ENCODE measurements around the gene C19orf81. TPM values are rescaled to one million over a fixed set of nuclear protein-coding genes. Genes with fewer than 3 reads are reported as not detected.
A peak's percentile ranks its signal among the peaks of the same experiment; 100 is the strongest.

Gene C19orf81
- total RNA-seq, 2 donors from 2014 or later = 5.1 to 5.7 TPM

- Mint-ChIP-seq H3K9me3 (no peaks in the 10 kb centered on the region), H3K27ac (no peak overlapping the region), H3K4me3 (no peak overlapping the region), H3K36me3 (ENCODE audit: insufficient read depth in 2 of 2) (no peaks in the 10 kb centered on the region), H3K27me3 (ENCODE audit: low read depth) (peaks cover 54% of the 10 kb centered on the region), H3K4me1 (ENCODE audit: low read depth) (no peaks in the 10 kb centered on the region)
- ATAC-seq (replicated peaks in 1 of 2) (no peak), DNase-seq (no peak)
Measured at GRCh38 chr19:50667759-50668231, 18.6 kb downstream of the C19orf81 start.

DNA sequence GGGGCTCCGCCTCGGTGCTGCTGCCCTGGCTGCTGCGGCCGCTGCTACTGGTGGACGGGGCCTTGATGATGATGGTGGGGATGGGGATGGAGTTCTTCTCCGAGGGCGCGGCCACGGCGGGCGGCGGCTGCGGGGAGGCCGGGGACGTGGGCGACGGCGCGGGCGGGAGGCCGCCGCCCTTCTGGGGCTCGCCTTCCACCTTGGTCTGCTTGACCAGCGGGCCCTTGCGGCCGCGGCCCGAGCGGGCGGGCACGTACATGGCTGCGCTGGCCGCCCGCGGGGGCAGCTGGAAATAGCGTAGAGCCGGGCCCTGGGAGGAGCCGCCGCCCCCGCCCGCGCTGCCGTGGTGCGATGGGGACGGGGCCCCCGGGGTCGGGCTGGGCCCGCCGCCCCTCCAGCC, 19.2 kb downstream of the C19orf81 start:
- DNase-seq = no peak
- H3K27me3 Mint-ChIP-seq (ENCODE audit: low read depth) = peaks cover 54% of the 10 kb centered on the region
- no peaks in the 10 kb centered on the region for H3K36me3 Mint-ChIP-seq (ENCODE audit: insufficient read depth in 2 of 2)
- H3K4me1 Mint-ChIP-seq (ENCODE audit: low read depth) = peaks cover 4% of the 10 kb centered on the region
- H3K4me3 Mint-ChIP-seq = no peak overlapping the region
- ATAC-seq (replicated peaks in 1 of 2) = no peak
- no peak overlapping the region for H3K27ac Mint-ChIP-seq
- H3K9me3 Mint-ChIP-seq = no peaks in the 10 kb centered on the region

DNA sequence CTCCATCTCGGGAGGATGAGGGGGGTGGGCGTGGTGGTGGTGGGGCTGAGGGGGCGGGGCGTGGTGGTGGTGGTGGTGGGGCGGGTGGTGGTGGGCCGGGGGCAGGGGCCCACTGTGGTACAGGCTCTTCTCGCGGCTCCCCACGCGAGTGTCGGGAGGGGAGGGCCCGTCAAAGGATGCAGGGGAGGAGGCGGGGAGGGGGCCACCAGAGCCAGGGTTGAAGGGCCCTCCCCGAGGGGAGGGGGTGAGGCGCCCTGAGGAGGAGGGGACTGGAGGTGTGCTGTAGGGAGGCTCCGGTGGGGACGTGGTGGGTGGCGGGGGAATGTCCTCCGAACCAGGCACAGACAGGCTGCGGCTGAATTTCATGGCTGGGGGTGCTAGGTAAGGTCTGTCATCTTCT, 19.6 kb downstream of the C19orf81 start:
- no peaks in the 10 kb centered on the region for H3K9me3 Mint-ChIP-seq

GRCh38 chr19:50669302-50670101, 20.3 kb downstream of the C19orf81 start:
- H3K36me3 Mint-ChIP-seq (ENCODE audit: insufficient read depth in 2 of 2) = no peaks in the 10 kb centered on the region
- H3K27ac Mint-ChIP-seq = no peak overlapping the region
- no peaks in the 10 kb centered on the region for H3K9me3 Mint-ChIP-seq
- DNase-seq (peak; percentile 49 to 55), ATAC-seq (replicated peaks in 1 of 2) (peak in 1 of 2 donors; percentile 35)
- peaks cover 58% of the 10 kb centered on the region for H3K27me3 Mint-ChIP-seq (ENCODE audit: low read depth)
- H3K4me1 Mint-ChIP-seq (ENCODE audit: low read depth) = peaks cover 5% of the 10 kb centered on the region
- H3K4me3 Mint-ChIP-seq = no peak overlapping the region

More for the DNA sequence above, 19.6 kb downstream of the C19orf81 start:
- H3K27me3 Mint-ChIP-seq (ENCODE audit: low read depth) = peaks cover 57% of the 10 kb centered on the region
- no peak overlapping the region for H3K27ac Mint-ChIP-seq
- H3K4me3 Mint-ChIP-seq = no peak overlapping the region
- ATAC-seq (replicated peaks in 1 of 2) = no peak
- no peaks in the 10 kb centered on the region for H3K36me3 Mint-ChIP-seq (ENCODE audit: insufficient read depth in 2 of 2)
- H3K4me1 Mint-ChIP-seq (ENCODE audit: low read depth) = peaks cover 5% of the 10 kb centered on the region
- DNase-seq = no peak

- H3K4me1 Mint-ChIP-seq (ENCODE audit: low read depth) = peaks cover 5% of the 10 kb centered on the region
- no peak for DNase-seq
- H3K36me3 Mint-ChIP-seq (ENCODE audit: insufficient read depth in 2 of 2) = no peaks in the 10 kb centered on the region
- H3K4me3 Mint-ChIP-seq = no peak overlapping the region
- H3K27ac Mint-ChIP-seq = no peak overlapping the region
- ATAC-seq (replicated peaks in 1 of 2) = no peak
- peaks cover 57% of the 10 kb centered on the region for H3K27me3 Mint-ChIP-seq (ENCODE audit: low read depth)
- no peaks in the 10 kb centered on the region for H3K9me3 Mint-ChIP-seq
Measured at GRCh38 chr19:50670102-50670380, 20.8 kb downstream of the C19orf81 start.

DNA sequence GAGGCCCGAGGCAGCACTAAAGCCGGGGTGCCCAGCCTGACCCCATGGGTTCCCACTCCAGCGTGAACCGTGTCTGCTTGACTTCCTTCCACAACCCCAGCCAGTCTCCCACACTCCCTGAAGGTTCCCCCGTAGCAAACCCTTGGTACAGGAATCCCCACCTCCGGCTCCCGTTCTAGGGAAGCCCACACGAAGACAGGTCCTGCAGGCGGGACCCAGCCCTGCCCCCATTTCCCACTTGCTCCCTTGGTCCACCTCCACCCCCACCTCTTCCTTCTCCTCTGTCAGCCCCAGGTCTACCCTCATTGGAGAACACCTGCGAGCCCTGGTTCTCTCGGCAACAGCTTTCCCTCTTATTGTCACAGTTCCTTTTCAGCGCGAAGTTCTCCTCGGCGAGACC, 23.9 kb downstream of the C19orf81 start:
- no peaks in the 10 kb centered on the region for H3K9me3 Mint-ChIP-seq
- H3K27ac Mint-ChIP-seq = no peak overlapping the region
- ATAC-seq (replicated peaks in 1 of 2) (no peak), DNase-seq (no peak)
- peaks cover 67% of the 10 kb centered on the region for H3K27me3 Mint-ChIP-seq (ENCODE audit: low read depth)
- no peaks in the 10 kb centered on the region for H3K36me3 Mint-ChIP-seq (ENCODE audit: insufficient read depth in 2 of 2)
- peaks cover 5% of the 10 kb centered on the region for H3K4me1 Mint-ChIP-seq (ENCODE audit: low read depth)
- H3K4me3 Mint-ChIP-seq = no peak overlapping the region

DNA sequence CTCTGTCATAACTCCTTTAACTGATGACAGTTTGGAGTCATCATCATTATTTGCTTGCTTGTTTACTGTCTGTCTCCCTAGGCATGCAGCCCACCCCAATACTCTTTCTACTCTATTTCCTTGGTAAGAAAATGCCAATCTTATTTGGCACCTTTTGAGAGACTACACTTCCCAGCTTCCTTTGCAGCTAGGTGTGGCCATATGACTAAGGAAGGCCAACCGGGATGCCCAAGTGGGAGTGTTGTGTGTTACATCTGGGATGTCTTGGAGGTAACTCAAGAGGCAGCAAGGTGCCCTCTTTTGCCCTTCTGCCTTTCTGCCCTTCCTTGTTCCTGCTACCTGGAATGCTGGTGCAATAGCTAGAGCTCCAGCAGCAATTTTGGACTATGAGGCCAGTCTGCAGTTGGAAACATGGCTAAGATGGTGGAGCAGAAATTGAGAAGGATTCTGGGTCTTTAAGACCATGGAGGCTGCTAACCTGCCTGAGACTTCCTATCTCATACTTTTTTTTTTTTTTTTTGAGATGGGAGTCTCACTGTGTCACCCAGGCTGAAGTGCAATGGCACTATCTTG, 27.5 kb downstream of the C19orf81 start:
- peaks cover 71% of the 10 kb centered on the region for H3K27me3 Mint-ChIP-seq (ENCODE audit: low read depth)
- no peak overlapping the region for H3K27ac Mint-ChIP-seq

DNA sequence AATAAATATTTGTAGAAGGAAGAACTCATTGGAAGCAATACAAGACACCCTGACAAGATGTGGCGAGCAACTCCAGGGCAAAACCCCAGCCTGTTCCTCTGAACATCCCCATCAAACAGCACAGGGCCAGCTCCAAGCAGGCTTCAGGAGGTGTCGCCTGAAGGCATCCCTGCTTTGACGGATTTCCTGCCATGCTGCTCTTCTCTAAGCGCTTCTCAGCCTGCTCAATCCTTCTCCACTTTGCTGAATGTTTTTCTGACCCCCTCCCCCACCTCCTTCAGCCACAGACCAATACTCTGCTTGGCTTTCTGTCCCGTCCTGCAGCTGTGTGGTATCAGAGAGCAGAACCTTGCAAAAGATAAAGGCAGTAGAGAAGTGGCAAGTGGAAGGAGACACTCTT, 28.4 kb downstream of the C19orf81 start:
- no peak overlapping the region for H3K4me3 Mint-ChIP-seq
- no peaks in the 10 kb centered on the region for H3K36me3 Mint-ChIP-seq (ENCODE audit: insufficient read depth in 2 of 2)
- H3K27ac Mint-ChIP-seq = peak overlapping the region; percentile 1
- H3K27me3 Mint-ChIP-seq (ENCODE audit: low read depth) = peaks cover 72% of the 10 kb centered on the region
- DNase-seq (no peak), ATAC-seq (replicated peaks in 1 of 2) (no peak)
- H3K4me1 Mint-ChIP-seq (ENCODE audit: low read depth) = peaks cover 17% of the 10 kb centered on the region
- H3K9me3 Mint-ChIP-seq = peaks cover 0 to 3% of the 10 kb centered on the region in 2 donors

More for the DNA sequence above, 27.5 kb downstream of the C19orf81 start:
- no peaks in the 10 kb centered on the region for H3K36me3 Mint-ChIP-seq (ENCODE audit: insufficient read depth in 2 of 2)
- peaks cover 0 to 3% of the 10 kb centered on the region in 2 donors for H3K9me3 Mint-ChIP-seq
- H3K4me3 Mint-ChIP-seq = no peak overlapping the region
- no peak for DNase-seq
- ATAC-seq (replicated peaks in 1 of 2) = no peak
- H3K4me1 Mint-ChIP-seq (ENCODE audit: low read depth) = peaks cover 17% of the 10 kb centered on the region

- no peak for ATAC-seq (replicated peaks in 1 of 2)
- no peak for DNase-seq
- Mint-ChIP-seq H3K4me1 (ENCODE audit: low read depth) (peaks cover 15% of the 10 kb centered on the region), H3K36me3 (ENCODE audit: insufficient read depth in 2 of 2) (no peaks in the 10 kb centered on the region), H3K9me3 (peaks cover 0 to 3% of the 10 kb centered on the region in 2 donors), H3K4me3 (no peak overlapping the region), H3K27ac (no peak overlapping the region), H3K27me3 (ENCODE audit: low read depth) (peaks cover 65% of the 10 kb centered on the region)
Measured at GRCh38 chr19:50678323-50678722, 29.1 kb downstream of the C19orf81 start.

DNA sequence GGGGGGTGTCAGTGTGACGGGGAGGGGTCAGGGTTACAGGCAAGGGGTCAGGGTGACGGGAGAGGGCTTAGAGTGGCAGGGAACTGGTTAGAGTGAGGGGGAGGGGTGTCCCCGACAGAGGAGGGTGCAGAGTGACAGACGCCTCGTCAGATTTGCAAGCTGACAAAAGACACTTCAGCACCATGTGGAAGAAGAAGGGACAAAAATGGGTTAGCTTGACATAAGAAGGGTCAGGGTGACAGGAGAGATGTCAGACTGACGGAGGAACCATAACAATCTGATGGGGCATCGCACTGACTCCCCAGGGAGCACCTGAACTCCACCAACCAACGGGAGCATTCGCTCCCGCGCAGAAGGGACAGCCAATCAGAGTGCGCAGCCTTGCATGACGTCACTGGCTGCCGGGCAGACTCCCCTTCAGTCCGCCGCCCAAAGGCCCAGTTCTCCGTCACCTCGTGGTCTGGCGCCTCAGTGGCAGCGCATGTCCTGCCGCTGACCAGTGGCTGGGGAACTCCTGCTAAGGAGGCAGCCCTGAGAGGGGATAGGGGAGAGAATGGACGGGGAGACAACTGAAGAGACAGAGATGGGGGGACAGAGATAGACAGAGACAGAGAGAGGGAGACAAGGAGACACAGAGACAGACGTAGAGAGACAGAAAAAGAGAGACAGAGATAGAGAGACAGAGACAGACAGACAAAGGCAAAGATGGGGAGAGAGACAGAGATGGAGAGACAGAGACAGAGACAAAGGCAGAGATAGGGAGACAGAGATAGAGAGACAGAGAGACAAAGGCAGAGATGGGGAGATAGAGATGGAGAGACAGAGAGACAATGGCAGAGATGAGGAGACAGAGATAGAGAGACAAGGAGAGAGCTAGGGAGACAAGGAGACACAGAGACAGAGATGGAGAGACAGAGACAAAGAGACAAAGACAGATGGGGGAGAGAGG, 30.2 kb downstream of the C19orf81 start:
- H3K36me3 Mint-ChIP-seq (ENCODE audit: insufficient read depth in 2 of 2) = no peaks in the 10 kb centered on the region
- H3K27me3 Mint-ChIP-seq (ENCODE audit: low read depth) = peaks cover 62% of the 10 kb centered on the region
- peak; percentile 79 to 84 for DNase-seq
- peaks cover 0 to 3% of the 10 kb centered on the region in 2 donors for H3K9me3 Mint-ChIP-seq
- no peak overlapping the region for H3K4me3 Mint-ChIP-seq
- peaks cover 12% of the 10 kb centered on the region for H3K4me1 Mint-ChIP-seq (ENCODE audit: low read depth)
- peak; percentile 98 to 99 for ATAC-seq (replicated peaks in 1 of 2)
- H3K27ac Mint-ChIP-seq = no peak overlapping the region

- no peak overlapping the region for H3K4me3 Mint-ChIP-seq
- no peaks in the 10 kb centered on the region for H3K36me3 Mint-ChIP-seq (ENCODE audit: insufficient read depth in 2 of 2)
- H3K4me1 Mint-ChIP-seq (ENCODE audit: low read depth) = no peaks in the 10 kb centered on the region
- ATAC-seq (replicated peaks in 1 of 2) = no peak
- no peak for DNase-seq
- no peak overlapping the region for H3K27ac Mint-ChIP-seq
- peaks cover 38% of the 10 kb centered on the region for H3K27me3 Mint-ChIP-seq (ENCODE audit: low read depth)
- no peaks in the 10 kb centered on the region for H3K9me3 Mint-ChIP-seq
Measured at GRCh38 chr19:50686310-50687032, 37.2 kb downstream of the C19orf81 start.

DNA sequence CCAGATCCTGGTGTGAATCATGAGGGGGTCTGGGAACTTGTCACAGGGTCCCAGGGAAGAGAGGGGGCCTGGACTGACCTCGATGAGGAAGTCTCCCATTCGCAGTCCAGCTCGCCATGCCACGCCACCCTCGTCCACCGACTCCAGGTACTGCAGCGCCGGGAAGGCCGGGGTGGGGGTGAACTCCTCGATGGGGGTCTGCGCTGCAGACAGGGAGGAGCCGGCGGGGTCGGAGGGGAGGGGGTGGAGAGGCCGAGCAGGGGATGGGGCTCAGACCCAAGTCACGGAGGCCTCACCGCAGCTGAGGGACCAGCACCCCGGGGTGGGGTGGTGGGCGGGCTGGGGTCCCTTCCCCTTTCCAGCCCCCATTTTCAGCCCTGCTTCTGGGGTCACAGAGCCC, 39.5 kb downstream of the C19orf81 start:
- no peak overlapping the region for H3K4me3 Mint-ChIP-seq
- DNase-seq (no peak), ATAC-seq (replicated peaks in 1 of 2) (no peak)
- no peaks in the 10 kb centered on the region for H3K9me3 Mint-ChIP-seq
- peaks cover 53% of the 10 kb centered on the region for H3K27me3 Mint-ChIP-seq (ENCODE audit: low read depth)
- H3K36me3 Mint-ChIP-seq (ENCODE audit: insufficient read depth in 2 of 2) = no peaks in the 10 kb centered on the region
- no peak overlapping the region for H3K27ac Mint-ChIP-seq
- H3K4me1 Mint-ChIP-seq (ENCODE audit: low read depth) = no peaks in the 10 kb centered on the region
